Sigmoid colon (tissue), 7 donors: ENCODE results near the gene PARP14. TPM values are rescaled to one million over a fixed set of nuclear protein-coding genes. Genes with fewer than 3 reads are reported as not detected.
"Not testable (repeated sequence)": the region's sequence is repeated elsewhere in the genome, so short reads cannot be mapped to it uniquely, and the experiment has no call there.

ENCODE experiments used
- DNase-seq: peaks from one replicate; pipeline ENCODE4 v3.0.0-alpha.2; 2019
- H3K27ac ChIP-seq, 4 donors: fragments of 200-600 bp; sonication (generic); one replicate each; pipeline ENCODE4 v1.5.1; 2016 to 2019; ENCODE audit warnings: mild to moderate bottlenecking in 1 of 4
- H3K27me3 ChIP-seq, 3 donors: fragments of 200-600 bp; sonication (generic); one replicate each; pipeline ENCODE4 v1.5.1; 2019; ENCODE audit warnings: mild to moderate bottlenecking in 1 of 3
- H3K36me3 ChIP-seq, 4 donors: fragments of 200-600 bp; sonication (generic); one replicate each; pipeline ENCODE4 v1.5.1; 2016 to 2019
- H3K4me1 ChIP-seq, 4 donors: fragments of 200-600 bp; sonication (generic); one replicate each; pipeline ENCODE4 v1.5.1; 2017 to 2019
- H3K4me3 ChIP-seq, 4 donors: fragments of 200-600 bp; sonication (generic); one replicate each; pipeline ENCODE4 v1.5.1; 2017 to 2019; ENCODE audit warnings: mild to moderate bottlenecking in 2 of 4, moderate library complexity in 1 of 4
- H3K9me3 ChIP-seq, 4 donors: fragments of 200-600 bp in 3 of 4; sonication (generic) in 3 of 4; one replicate each; pipeline versions ENCODE4 v1.5.1 to v1.6.1; 2013 to 2019
- CTCF ChIP-seq, 4 experiments: fragments of 450-650 bp in 3 of 4; fragments of 200-600 bp in 1 of 4; IDR thresholded peaks; one replicate each; pipeline ENCODE4 v1.5.1; 2016 to 2019; ENCODE audit warnings: antibody characterized with exemption in 4 of 4, mild to moderate bottlenecking in 3 of 4, moderate library complexity in 2 of 4
- EP300 ChIP-seq, 4 donors: sonication (generic); formaldehyde crosslinking; IDR thresholded peaks; one replicate each; pipeline ENCODE4 v1.6.1; 2017; ENCODE audit warnings: antibody characterized with exemption in 4 of 4
- POLR2A ChIP-seq, 2 donors: fragments of 450-650 bp; IDR thresholded peaks; one replicate each; pipeline ENCODE4 v1.6.1; 2016; ENCODE audit warnings: antibody characterized with exemption in 2 of 2, mild to moderate bottlenecking in 2 of 2, moderate library complexity in 2 of 2
- POLR2AphosphoS5 ChIP-seq, 4 donors: sonication (generic); formaldehyde crosslinking; IDR thresholded peaks; one replicate each; pipeline ENCODE4 v1.6.1; 2017; ENCODE audit warnings: antibody characterized with exemption in 4 of 4
- WGBS, 2 donors: extraction: QIAGEN DNeasy Blood & Tissue Kit; methylation state at CpG; one replicate each; pipeline ENCODE4 v1.1.7; 2013; 5-methylcytosine and 5-hydroxymethylcytosine counted together
- intact Hi-C: fragments of 100-400 bp; cut with DNase I; formaldehyde crosslinking; loops from one replicate; pipeline ENCODE4 v1.15.1; 2023
- polyA plus RNA-seq, 3 donors: library from polyadenylated mRNA; stranded (reverse); fragments of 200-250 nt; gene quantifications; one replicate each; pipeline ENCODE4 v1.2.3, GENCODE V29; 2013
- total RNA-seq, 4 donors: library from RNA; depleted of rRNA; stranded (reverse); fragments of >200 nt; gene quantifications; one replicate each; pipeline ENCODE4 v1.1.0, GENCODE V29; 2016
- donor health status: healthy with polysubstance abuse.
- donor health status: Bipolar disorder and iron deficiency.
- donor health status: healthy.

The PARP14 gene
- total and polyA plus RNA-seq, 7 donors = 4.8 to 90.3 (median 41.7) TPM

GRCh38 chr3:122727766-122728165 lies 47.1 kb downstream of the PARP14 start:
- no peak overlapping the region for H3K27ac ChIP-seq
- H3K4me3 ChIP-seq = no peak overlapping the region
- H3K36me3 ChIP-seq = peaks cover 0 to 25% (median 0%) of the 10 kb centered on the region in 4 donors
- WGBS, 2 donors = 96 to 97% methylated on average over 9 of the region's 9 CpGs
- H3K4me1 ChIP-seq = no peaks in the 10 kb centered on the region
- TF ChIP-seq CTCF (IDR thresholded peaks at IDR 0.05) (no peak), POLR2AphosphoS5 (IDR thresholded peaks at IDR 0.05) (no peak), POLR2A (IDR thresholded peaks at IDR 0.05) (no peak), EP300 (IDR thresholded peaks at IDR 0.05) (no peak)
- intact Hi-C loops = no loop called here
- H3K9me3 ChIP-seq = no peaks in the 10 kb centered on the region
- H3K27me3 ChIP-seq = no peaks in the 10 kb centered on the region
- DNase-seq = no peak

GRCh38 chr3:122728186-122728585 lies 47.5 kb downstream of the PARP14 start:
- WGBS, 2 donors = 92% methylated on average over 3 of the region's 3 CpGs
- H3K27ac ChIP-seq = no peak overlapping the region
- peaks cover 0 to 25% (median 0%) of the 10 kb centered on the region in 4 donors for H3K36me3 ChIP-seq
- H3K9me3 ChIP-seq = no peaks in the 10 kb centered on the region
- H3K4me1 ChIP-seq = no peaks in the 10 kb centered on the region
- intact Hi-C loops = no loop called here
- no peak overlapping the region for H3K4me3 ChIP-seq
- no peak for TF ChIP-seq POLR2AphosphoS5 (IDR thresholded peaks at IDR 0.05)
- no peak for TF ChIP-seq POLR2A (IDR thresholded peaks at IDR 0.05)
- TF ChIP-seq EP300 (IDR thresholded peaks at IDR 0.05) = no peak
- no peak for TF ChIP-seq CTCF (IDR thresholded peaks at IDR 0.05)
- DNase-seq = no peak
- no peaks in the 10 kb centered on the region for H3K27me3 ChIP-seq

GRCh38 chr3:122728756-122729514 lies 48.3 kb downstream of the PARP14 start:
- no peaks in the 10 kb centered on the region for H3K27me3 ChIP-seq

GRCh38 chr3:122730240-122730639 lies 49.6 kb downstream of the PARP14 start:
- no peaks in the 10 kb centered on the region for H3K4me1 ChIP-seq
- no peak overlapping the region for H3K27ac ChIP-seq
- no peaks in the 10 kb centered on the region for H3K27me3 ChIP-seq
- TF ChIP-seq CTCF (IDR thresholded peaks at IDR 0.05) = no peak
- no peak for TF ChIP-seq POLR2A (IDR thresholded peaks at IDR 0.05)
- TF ChIP-seq POLR2AphosphoS5 (IDR thresholded peaks at IDR 0.05) = no peak
- no peak for TF ChIP-seq EP300 (IDR thresholded peaks at IDR 0.05)
- no peak for DNase-seq
- H3K9me3 ChIP-seq = no peaks in the 10 kb centered on the region
- 88 to 94% methylated on average over 4 of the region's 4 CpGs for WGBS, 2 donors
- no peak overlapping the region for H3K4me3 ChIP-seq
- intact Hi-C loops = no loop called here
- H3K36me3 ChIP-seq = peaks cover 0 to 25% (median 0%) of the 10 kb centered on the region in 4 donors

More at GRCh38 chr3:122728756-122729514, 48.3 kb downstream of the PARP14 start:
- WGBS, 2 donors = 94 to 96% methylated on average over 8 of the region's 8 CpGs
- H3K4me3 ChIP-seq = no peak overlapping the region
- intact Hi-C loops = no loop called here
- H3K27ac ChIP-seq = no peak overlapping the region
- no peak for DNase-seq
- H3K36me3 ChIP-seq = peaks cover 0 to 25% (median 0%) of the 10 kb centered on the region in 4 donors
- no peak for TF ChIP-seq EP300 (IDR thresholded peaks at IDR 0.05)
- no peak for TF ChIP-seq POLR2A (IDR thresholded peaks at IDR 0.05)
- no peak for TF ChIP-seq CTCF (IDR thresholded peaks at IDR 0.05)
- no peak for TF ChIP-seq POLR2AphosphoS5 (IDR thresholded peaks at IDR 0.05)
- no peaks in the 10 kb centered on the region for H3K4me1 ChIP-seq
- H3K9me3 ChIP-seq = no peaks in the 10 kb centered on the region

GRCh38 chr3:122732682-122733525 lies 52.3 kb downstream of the PARP14 start:
- H3K4me3 ChIP-seq, H3K27ac ChIP-seq, H3K9me3 ChIP-seq, DNase-seq, intact Hi-C loops, H3K4me1 ChIP-seq, H3K27me3 ChIP-seq: not testable (repeated sequence)
- 88 to 92% methylated on average over 22 of the region's 22 CpGs for WGBS, 2 donors
- peaks cover 0 to 21% (median 0%) of the 10 kb centered on the region in 4 donors for H3K36me3 ChIP-seq
